Measurements from ENCODE around the gene SELP.
"Not testable (repeated sequence)": the region's sequence is repeated elsewhere in the genome, so short reads cannot be mapped to it uniquely, and the experiment has no call there.

The SELP gene

GRCh38 chr1:169630006-169630405 lies at the start of gene SELP:
SELP (minus strand) TSS chr1:169630124; CDS start chr1:169630074, 50 bp downstream.
- Mint-ChIP-seq H3K4me1 (peaks cover 67% of the 10 kb centered on the region), H3K27ac (peak within 1 kb of the TSS; percentile 20), H3K9me3 (peaks cover 12% of the 10 kb centered on the region), H3K4me3 (no peak within 1 kb of the TSS), H3K36me3 (peaks cover 12% of the 10 kb centered on the region), H3K27me3 (no peaks in the 10 kb centered on the region)

GRCh38 chr1:169679692-169680091 lies 49.8 kb upstream of the SELP start:
- Mint-ChIP-seq H3K4me3 (no peak overlapping the region), H3K9me3 (no peaks in the 10 kb centered on the region), H3K4me1 (peaks cover 72% of the 10 kb centered on the region), H3K27ac (peak overlapping the region; percentile 79), H3K36me3 (no peaks in the 10 kb centered on the region), H3K27me3 (no peaks in the 10 kb centered on the region)

- Mint-ChIP-seq H3K9me3 (peaks cover 7% of the 10 kb centered on the region), H3K27ac (peak overlapping the region; percentile 66), H3K27me3 (no peaks in the 10 kb centered on the region), H3K36me3 (peaks cover 2% of the 10 kb centered on the region), H3K4me3 (no peak overlapping the region), H3K4me1 (peaks cover 67% of the 10 kb centered on the region)
Measured at GRCh38 chr1:169676001-169676400, 46.1 kb upstream of the SELP start.

GRCh38 chr1:169670836-169671235 lies 40.9 kb upstream of the SELP start:
- peaks cover 7% of the 10 kb centered on the region for H3K36me3 Mint-ChIP-seq
- no peaks in the 10 kb centered on the region for H3K27me3 Mint-ChIP-seq
- H3K4me3 Mint-ChIP-seq = peak overlapping the region; percentile 44
- H3K27ac Mint-ChIP-seq = peak overlapping the region; percentile 89
- H3K4me1 Mint-ChIP-seq = peaks cover 60% of the 10 kb centered on the region
- peaks cover 7% of the 10 kb centered on the region for H3K9me3 Mint-ChIP-seq

- peak overlapping the region; percentile 89 for H3K27ac Mint-ChIP-seq
- not testable (repeated sequence) for H3K36me3 Mint-ChIP-seq, H3K9me3 Mint-ChIP-seq
Measured at GRCh38 chr1:169670244-169670643, 40.3 kb upstream of the SELP start.

GRCh38 chr1:169667699-169668596 lies 38.0 kb upstream of the SELP start:
- H3K27me3 Mint-ChIP-seq, H3K9me3 Mint-ChIP-seq: not testable (repeated sequence)
- H3K4me1 Mint-ChIP-seq = peaks cover 67% of the 10 kb centered on the region
- H3K27ac Mint-ChIP-seq = peak overlapping the region; percentile 99
- H3K36me3 Mint-ChIP-seq = peaks cover 11% of the 10 kb centered on the region
- peak overlapping the region; percentile 76 for H3K4me3 Mint-ChIP-seq

More at GRCh38 chr1:169670244-169670643, 40.3 kb upstream of the SELP start:
- H3K4me1 Mint-ChIP-seq = peaks cover 54% of the 10 kb centered on the region
- H3K4me3 Mint-ChIP-seq, H3K27me3 Mint-ChIP-seq: not testable (repeated sequence)

GRCh38 chr1:169667227-169667639 lies 37.3 kb upstream of the SELP start:
- peak overlapping the region; percentile 76 for H3K4me3 Mint-ChIP-seq
- not testable (repeated sequence) for H3K9me3 Mint-ChIP-seq, H3K27me3 Mint-ChIP-seq
- H3K36me3 Mint-ChIP-seq = peaks cover 11% of the 10 kb centered on the region
- peak overlapping the region; percentile 99 for H3K27ac Mint-ChIP-seq
- H3K4me1 Mint-ChIP-seq = peaks cover 75% of the 10 kb centered on the region

- Mint-ChIP-seq H3K4me1 (peaks cover 77% of the 10 kb centered on the region), H3K27ac (peak overlapping the region; percentile 59), H3K4me3 (peak overlapping the region; percentile 77), H3K36me3 (peaks cover 15% of the 10 kb centered on the region)
- H3K27me3 Mint-ChIP-seq, H3K9me3 Mint-ChIP-seq: not testable (repeated sequence)
Measured at GRCh38 chr1:169662680-169663079, 32.8 kb upstream of the SELP start.

- H3K27me3 Mint-ChIP-seq, H3K4me3 Mint-ChIP-seq, H3K27ac Mint-ChIP-seq, H3K9me3 Mint-ChIP-seq: not testable (repeated sequence)
- H3K4me1 Mint-ChIP-seq = peaks cover 74% of the 10 kb centered on the region
- peaks cover 18% of the 10 kb centered on the region for H3K36me3 Mint-ChIP-seq
Measured at GRCh38 chr1:169661066-169661465, 31.1 kb upstream of the SELP start.

- Mint-ChIP-seq H3K27ac (peak overlapping the region; percentile 32), H3K4me3 (peak overlapping the region; percentile 9), H3K36me3 (peaks cover 11% of the 10 kb centered on the region), H3K4me1 (peaks cover 89% of the 10 kb centered on the region)
- H3K9me3 Mint-ChIP-seq, H3K27me3 Mint-ChIP-seq: not testable (repeated sequence)
Measured at GRCh38 chr1:169658777-169659176, 28.9 kb upstream of the SELP start.

GRCh38 chr1:169653873-169654272 lies 23.9 kb upstream of the SELP start:
- Mint-ChIP-seq H3K4me1 (peaks cover 77% of the 10 kb centered on the region), H3K4me3 (no peak overlapping the region), H3K27me3 (no peaks in the 10 kb centered on the region), H3K36me3 (peaks cover 8% of the 10 kb centered on the region), H3K27ac (no peak overlapping the region), H3K9me3 (no peaks in the 10 kb centered on the region)

- H3K4me1 Mint-ChIP-seq = peaks cover 72% of the 10 kb centered on the region
- no peaks in the 10 kb centered on the region for H3K27me3 Mint-ChIP-seq
- no peak overlapping the region for H3K4me3 Mint-ChIP-seq
- H3K27ac Mint-ChIP-seq = no peak overlapping the region
- H3K9me3 Mint-ChIP-seq = no peaks in the 10 kb centered on the region
- peaks cover 4% of the 10 kb centered on the region for H3K36me3 Mint-ChIP-seq
Measured at GRCh38 chr1:169651035-169651434, 21.1 kb upstream of the SELP start.

- Mint-ChIP-seq H3K27me3 (no peaks in the 10 kb centered on the region), H3K27ac (no peak overlapping the region), H3K36me3 (peaks cover 4% of the 10 kb centered on the region), H3K4me3 (no peak overlapping the region), H3K4me1 (peaks cover 67% of the 10 kb centered on the region), H3K9me3 (no peaks in the 10 kb centered on the region)
Measured at GRCh38 chr1:169650551-169650950, 20.6 kb upstream of the SELP start.

- H3K9me3 Mint-ChIP-seq = no peaks in the 10 kb centered on the region
- H3K4me3 Mint-ChIP-seq = peak overlapping the region; percentile 66
- H3K27ac Mint-ChIP-seq = peak overlapping the region; percentile 92
- H3K36me3 Mint-ChIP-seq = peaks cover 4% of the 10 kb centered on the region
- no peaks in the 10 kb centered on the region for H3K27me3 Mint-ChIP-seq
- peaks cover 58% of the 10 kb centered on the region for H3K4me1 Mint-ChIP-seq
Measured at GRCh38 chr1:169648709-169649108, 18.8 kb upstream of the SELP start.

GRCh38 chr1:169648187-169648586 lies 18.3 kb upstream of the SELP start:
- H3K36me3 Mint-ChIP-seq = peaks cover 4% of the 10 kb centered on the region
- no peaks in the 10 kb centered on the region for H3K27me3 Mint-ChIP-seq
- no peaks in the 10 kb centered on the region for H3K9me3 Mint-ChIP-seq
- peaks cover 54% of the 10 kb centered on the region for H3K4me1 Mint-ChIP-seq
- H3K4me3 Mint-ChIP-seq = peak overlapping the region; percentile 66
- H3K27ac Mint-ChIP-seq = peak overlapping the region; percentile 92

GRCh38 chr1:169647512-169647911 lies 17.6 kb upstream of the SELP start:
- H3K4me1 Mint-ChIP-seq = peaks cover 51% of the 10 kb centered on the region
- H3K9me3 Mint-ChIP-seq = no peaks in the 10 kb centered on the region
- H3K4me3 Mint-ChIP-seq = peak overlapping the region; percentile 66
- H3K27me3 Mint-ChIP-seq = no peaks in the 10 kb centered on the region
- H3K27ac Mint-ChIP-seq = peak overlapping the region; percentile 92
- H3K36me3 Mint-ChIP-seq = peaks cover 4% of the 10 kb centered on the region
